Body of pancreas (tissue), 4 donors: ENCODE measurements around the gene PCDHGB3. TPM values are rescaled to one million over a fixed set of nuclear protein-coding genes. Genes with fewer than 3 reads are reported as not detected.
"Not testable (repeated sequence)": the region's sequence is repeated elsewhere in the genome, so short reads cannot be mapped to it uniquely, and the experiment has no call there.

Experiments
- ATAC-seq: fragments of 150-250 bp; one replicate; pipeline ENCODE4 v1.9.1; 2016
- DNase-seq, 4 donors: peaks; one replicate each; pipeline ENCODE4 v3.0.0-alpha.2; 2019
- H3K27ac ChIP-seq, 4 donors: fragments of 200-600 bp; sonication (generic); 1 replicate in 3 of 4; 2 replicates in 1 of 4; pipeline versions ENCODE4 v1.5.1 to v1.6.1; 2016 to 2019; ENCODE audit warnings: mild to moderate bottlenecking in 1 of 4, mixed read lengths in 1 of 4, moderate library complexity in 1 of 4
- H3K27me3 ChIP-seq, 2 donors: fragments of 200-600 bp; sonication (generic); one replicate each; pipeline ENCODE4 v1.6.0; 2016; ENCODE audit warnings: mild to moderate bottlenecking in 1 of 2
- H3K36me3 ChIP-seq, 2 donors: fragments of 200-600 bp; sonication (generic); replicated peaks in 1 of 2; 2 replicates each; pipeline ENCODE4 v1.5.1; 2016; ENCODE audit warnings: low read depth in 2 of 2; ENCODE audit not compliant: insufficient read depth in 1 of 2
- H3K4me1 ChIP-seq: fragments of 200-600 bp; sonication (generic); one replicate; pipeline ENCODE4 v1.6.0; 2016
- H3K4me3 ChIP-seq, 2 donors: fragments of 200-600 bp; sonication (generic); 1 replicate in 1 of 2; 2 replicates in 1 of 2; pipeline ENCODE4 v1.5.1; 2016 to 2019
- H3K9me3 ChIP-seq, 3 donors: fragments of 200-600 bp; sonication (generic); 1 replicate in 2 of 3; 2 replicates in 1 of 3; pipeline ENCODE4 v1.5.1; 2016
- POLR2A ChIP-seq, 3 donors: fragments of 450-650 bp; IDR thresholded peaks; one replicate each; pipeline ENCODE4 v1.6.1; 2016; ENCODE audit warnings: antibody characterized with exemption in 3 of 3, mild to moderate bottlenecking in 2 of 3
- WGBS, 2 donors: methylation state at CpG; one replicate each; pipeline ENCODE4 v1.1.5; 2017; 5-methylcytosine and 5-hydroxymethylcytosine counted together
- intact Hi-C: fragments of 100-400 bp; cut with DNase I; formaldehyde crosslinking; loops from one replicate; pipeline ENCODE4 v1.15.1; 2023
- total RNA-seq, 2 donors: library from RNA; depleted of rRNA; stranded (reverse); fragments of >200 nt; gene quantifications; one replicate each; pipeline ENCODE4 v1.1.0, GENCODE V29; 2016
- TF ChIP-seq, protein P1 (sequence below), 7 experiments: fragments of 450-650 bp in 4 of 7; fragments of 200-600 bp in 3 of 7; sonication (generic) in 3 of 7; IDR thresholded peaks; one replicate each; pipeline ENCODE4 v1.5.1; 2016 to 2019; ENCODE audit warnings: antibody characterized with exemption in 7 of 7

Gene PCDHGB3
- total RNA-seq, 2 donors from 2014 or later, result 4.2 to 10.2 TPM

DNA sequence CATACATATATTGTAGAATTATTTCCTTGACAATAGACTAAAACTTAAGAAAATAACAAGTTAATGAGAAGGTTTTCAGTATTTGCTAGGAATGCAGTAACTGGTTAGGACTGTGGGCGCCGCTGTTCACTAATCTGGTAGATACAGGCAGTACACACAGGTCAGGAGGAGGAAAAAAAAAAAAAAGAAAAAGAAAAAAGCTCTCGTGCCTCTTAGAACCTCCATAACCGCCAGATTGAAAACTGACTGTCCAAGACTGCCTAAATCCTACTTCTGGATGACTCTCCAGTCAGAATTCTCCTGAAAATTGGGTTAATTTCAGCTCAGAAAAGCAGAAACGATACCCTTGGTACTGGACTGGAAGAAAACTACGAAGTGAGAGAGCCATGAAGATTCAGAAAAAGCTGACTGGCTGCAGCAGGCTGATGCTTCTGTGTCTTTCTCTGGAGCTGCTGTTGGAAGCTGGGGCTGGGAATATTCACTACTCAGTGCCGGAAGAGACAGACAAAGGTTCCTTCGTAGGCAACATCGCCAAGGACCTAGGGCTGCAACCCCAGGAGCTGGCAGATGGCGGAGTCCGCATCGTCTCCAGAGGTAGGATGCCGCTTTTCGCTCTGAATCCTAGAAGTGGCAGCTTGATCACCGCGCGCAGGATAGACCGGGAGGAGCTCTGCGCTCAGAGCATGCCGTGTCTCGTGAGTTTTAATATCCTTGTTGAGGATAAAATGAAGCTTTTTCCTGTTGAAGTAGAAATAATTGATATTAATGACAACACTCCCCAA, 39.6 kb upstream of the PCDHGB3 start, which contains the start of gene PCDHGA1:
Gene PCDHGA1 (plus strand): TSS at position 216 of the 782 bp plus-strand sequence.
- no peaks in the 10 kb centered on the region for H3K36me3 ChIP-seq
- no peaks in the 10 kb centered on the region for H3K4me1 ChIP-seq
- H3K4me3 ChIP-seq, result no peak within 1 kb of the TSS
- H3K9me3 ChIP-seq, result peaks cover 0 to 32% (median 0%) of the 10 kb centered on the region in 3 donors
- no peak for TF ChIP-seq POLR2A (IDR thresholded peaks at IDR 0.05)
- TF ChIP-seq, protein P1, sequence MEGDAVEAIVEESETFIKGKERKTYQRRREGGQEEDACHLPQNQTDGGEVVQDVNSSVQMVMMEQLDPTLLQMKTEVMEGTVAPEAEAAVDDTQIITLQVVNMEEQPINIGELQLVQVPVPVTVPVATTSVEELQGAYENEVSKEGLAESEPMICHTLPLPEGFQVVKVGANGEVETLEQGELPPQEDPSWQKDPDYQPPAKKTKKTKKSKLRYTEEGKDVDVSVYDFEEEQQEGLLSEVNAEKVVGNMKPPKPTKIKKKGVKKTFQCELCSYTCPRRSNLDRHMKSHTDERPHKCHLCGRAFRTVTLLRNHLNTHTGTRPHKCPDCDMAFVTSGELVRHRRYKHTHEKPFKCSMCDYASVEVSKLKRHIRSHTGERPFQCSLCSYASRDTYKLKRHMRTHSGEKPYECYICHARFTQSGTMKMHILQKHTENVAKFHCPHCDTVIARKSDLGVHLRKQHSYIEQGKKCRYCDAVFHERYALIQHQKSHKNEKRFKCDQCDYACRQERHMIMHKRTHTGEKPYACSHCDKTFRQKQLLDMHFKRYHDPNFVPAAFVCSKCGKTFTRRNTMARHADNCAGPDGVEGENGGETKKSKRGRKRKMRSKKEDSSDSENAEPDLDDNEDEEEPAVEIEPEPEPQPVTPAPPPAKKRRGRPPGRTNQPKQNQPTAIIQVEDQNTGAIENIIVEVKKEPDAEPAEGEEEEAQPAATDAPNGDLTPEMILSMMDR (IDR thresholded peaks at IDR 0.05), result peak in 4 of 7 experiments; percentile 9 to 41 (median 24)
- no peaks in the 10 kb centered on the region for H3K27me3 ChIP-seq
- WGBS, 2 donors, result 16 to 21% methylated on average over 20 to 21 of the region's 21 CpGs
- H3K27ac ChIP-seq, result no peak within 1 kb of the TSS
- peak; percentile 50 for ATAC-seq
- intact Hi-C loops, result no loop called here
- peak in 2 of 4 donors; percentile 31 to 48 for DNase-seq

DNA sequence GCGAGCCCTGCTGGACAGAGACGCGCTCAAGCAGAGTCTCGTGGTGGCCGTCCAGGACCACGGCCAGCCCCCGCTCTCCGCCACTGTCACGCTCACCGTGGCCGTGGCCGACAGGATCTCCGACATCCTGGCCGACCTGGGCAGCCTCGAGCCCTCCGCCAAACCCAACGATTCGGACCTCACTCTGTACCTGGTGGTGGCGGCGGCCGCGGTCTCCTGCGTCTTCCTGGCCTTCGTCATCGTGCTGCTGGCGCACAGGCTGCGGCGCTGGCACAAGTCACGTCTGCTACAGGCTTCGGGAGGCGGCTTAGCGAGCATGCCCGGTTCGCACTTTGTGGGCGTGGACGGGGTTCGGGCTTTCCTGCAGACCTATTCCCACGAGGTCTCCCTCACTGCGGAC, 37.5 kb upstream of the PCDHGB3 start:
- H3K27ac ChIP-seq, intact Hi-C loops, H3K4me3 ChIP-seq, ATAC-seq, H3K27me3 ChIP-seq, DNase-seq, H3K36me3 ChIP-seq, H3K4me1 ChIP-seq: not testable (repeated sequence)
- peaks cover 0 to 36% (median 0%) of the 10 kb centered on the region in 3 donors for H3K9me3 ChIP-seq
- WGBS, 2 donors, result 11 to 28% methylated on average over 4 to 34 of the region's 39 CpGs

DNA sequence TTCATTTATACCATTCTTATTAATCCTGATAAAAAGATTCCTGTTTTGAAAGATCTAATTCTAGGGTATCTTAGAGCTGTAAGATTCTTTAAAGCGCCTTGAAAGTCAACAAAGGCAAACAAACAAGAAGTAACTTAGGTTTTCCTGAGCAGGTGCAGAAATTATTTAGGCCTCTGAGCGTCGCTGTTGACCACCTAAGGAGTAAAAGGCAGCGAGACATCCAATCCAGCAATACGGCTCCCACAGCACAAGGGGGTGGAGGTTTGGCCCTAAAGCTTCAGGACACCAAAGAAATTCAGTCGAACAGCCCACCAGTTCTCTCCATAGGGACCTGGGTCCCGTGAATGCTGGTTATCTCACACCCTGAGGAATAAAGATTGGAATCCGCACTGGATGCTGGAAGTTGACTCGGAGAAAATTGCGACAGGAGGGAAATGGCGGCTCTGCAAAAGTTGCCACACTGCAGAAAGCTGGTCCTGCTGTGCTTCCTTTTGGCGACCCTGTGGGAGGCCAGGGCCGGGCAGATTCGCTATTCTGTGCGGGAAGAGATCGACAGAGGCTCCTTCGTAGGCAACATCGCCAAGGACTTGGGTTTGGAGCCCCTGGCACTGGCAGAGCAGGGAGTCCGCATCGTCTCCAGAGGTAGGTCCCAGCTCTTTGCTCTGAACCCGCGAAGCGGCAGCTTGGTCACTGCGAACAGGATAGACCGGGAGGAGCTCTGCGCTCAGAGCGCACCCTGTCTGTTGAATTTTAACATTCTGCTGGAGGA, 31.3 kb upstream of the PCDHGB3 start, which contains the start of gene PCDHGA2:
Gene PCDHGA2 (plus strand): TSS at position 223 of the 769 bp plus-strand sequence.
- Histone ChIP-seq H3K36me3 (no peaks in the 10 kb centered on the region), H3K4me3 (no peak within 1 kb of the TSS), H3K27ac (no peak within 1 kb of the TSS), H3K4me1 (no peaks in the 10 kb centered on the region), H3K9me3 (peaks cover 0 to 47% (median 0%) of the 10 kb centered on the region in 3 donors), H3K27me3 (no peaks in the 10 kb centered on the region)
- DNase-seq (peak in 3 of 4 donors; percentile 27 to 51 (median 37)), ATAC-seq (no peak)
- WGBS, 2 donors, result 5 to 16% methylated on average over 26 to 27 of the region's 27 CpGs
- intact Hi-C loops, result no loop called here
- TF ChIP-seq, protein P1 (IDR thresholded peaks at IDR 0.05), result peak in 5 of 7 experiments; percentile 26 to 50 (median 40)
- TF ChIP-seq POLR2A (IDR thresholded peaks at IDR 0.05), result no peak

DNA sequence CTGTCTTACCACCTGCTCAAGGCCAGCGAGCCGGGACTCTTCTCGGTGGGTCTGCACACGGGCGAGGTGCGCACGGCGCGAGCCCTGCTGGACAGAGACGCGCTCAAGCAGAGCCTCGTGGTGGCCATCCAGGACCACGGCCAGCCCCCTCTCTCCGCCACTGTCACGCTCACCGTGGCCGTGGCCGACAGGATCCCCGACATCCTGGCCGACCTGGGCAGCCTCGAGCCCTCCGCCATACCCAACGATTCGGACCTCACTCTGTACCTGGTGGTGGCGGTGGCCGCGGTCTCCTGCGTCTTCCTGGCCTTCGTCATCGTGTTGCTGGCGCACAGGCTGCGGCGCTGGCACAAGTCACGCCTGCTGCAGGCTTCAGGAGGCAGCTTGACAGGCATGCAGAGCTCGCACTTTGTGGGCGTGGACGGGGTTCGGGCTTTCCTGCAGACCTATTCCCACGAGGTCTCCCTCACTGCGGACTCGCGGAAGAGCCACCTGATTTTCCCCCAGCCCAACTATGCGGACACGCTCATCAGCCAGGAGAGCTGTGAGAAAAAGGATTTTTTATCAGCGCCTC, 29.2 kb upstream of the PCDHGB3 start:
- ATAC-seq, H3K27ac ChIP-seq, DNase-seq, H3K4me3 ChIP-seq, H3K36me3 ChIP-seq, intact Hi-C loops, H3K27me3 ChIP-seq, H3K4me1 ChIP-seq: not testable (repeated sequence)
- 42 to 72% methylated on average over 14 to 45 of the region's 45 CpGs for WGBS, 2 donors
- peaks cover 0 to 55% (median 4%) of the 10 kb centered on the region in 3 donors for H3K9me3 ChIP-seq

DNA sequence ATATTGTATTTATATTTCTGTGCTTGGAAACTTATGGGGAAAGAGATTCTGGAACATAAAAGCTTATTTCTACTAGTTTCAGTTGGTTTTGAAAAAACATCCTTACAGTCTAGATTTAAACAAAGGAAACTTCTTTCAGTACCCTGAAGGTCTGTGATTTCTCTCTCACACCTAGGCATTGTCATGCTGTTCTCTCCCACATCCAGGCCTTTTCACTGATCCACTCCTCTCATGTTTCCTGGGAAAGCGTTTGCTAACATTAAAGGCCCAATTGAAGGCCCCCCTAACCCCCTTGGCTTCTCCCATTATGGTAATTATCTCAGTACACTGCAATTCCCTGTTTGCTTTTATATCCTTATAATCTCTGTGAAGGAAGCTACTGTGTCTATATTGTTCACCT, 27.3 kb upstream of the PCDHGB3 start:
- H3K9me3 ChIP-seq, result peaks cover 0 to 50% (median 4%) of the 10 kb centered on the region in 3 donors
- TF ChIP-seq POLR2A (IDR thresholded peaks at IDR 0.05), result no peak
- TF ChIP-seq, protein P1 (IDR thresholded peaks at IDR 0.05), result no peak

More for the DNA sequence above, 27.3 kb upstream of the PCDHGB3 start:
- DNase-seq (no peak), ATAC-seq (no peak)
- H3K27ac ChIP-seq, result no peak overlapping the region
- WGBS, 2 donors, result 8 to 24% methylated on average over 1 of the region's 1 CpG
- no peaks in the 10 kb centered on the region for H3K36me3 ChIP-seq
- H3K4me1 ChIP-seq, result no peaks in the 10 kb centered on the region
- intact Hi-C loops, result no loop called here
- H3K4me3 ChIP-seq, result no peak overlapping the region
- no peaks in the 10 kb centered on the region for H3K27me3 ChIP-seq
